ENCODE results near the gene CAMK2A.
"Not testable (repeated sequence)": the region's sequence is repeated elsewhere in the genome, so short reads cannot be mapped to it uniquely, and the experiment has no call there.

The CAMK2A gene

GRCh38 chr5:150253416-150254208, 36.0 kb downstream of the CAMK2A start:
- DNase-seq = no peak

GRCh38 chr5:150252489-150252888, 37.1 kb downstream of the CAMK2A start:
- DNase-seq = no peak

- no peak for DNase-seq
These were observed 38.1 kb downstream of the CAMK2A start for GRCh38 chr5:150251504-150251903.

GRCh38 chr5:150249744-150250143, 39.8 kb downstream of the CAMK2A start:
- DNase-seq = no peak

GRCh38 chr5:150248946-150249345, 40.6 kb downstream of the CAMK2A start:
- DNase-seq = no peak

GRCh38 chr5:150248493-150248892, 41.1 kb downstream of the CAMK2A start:
- not testable (repeated sequence) for DNase-seq

- no peak for DNase-seq
These were observed 41.8 kb downstream of the CAMK2A start for GRCh38 chr5:150247726-150248125.

- DNase-seq = no peak
These were observed 42.7 kb downstream of the CAMK2A start for GRCh38 chr5:150246835-150247234.

GRCh38 chr5:150246429-150246828, 43.1 kb downstream of the CAMK2A start:
- no peak for DNase-seq

- no peak for DNase-seq
These were observed 43.8 kb downstream of the CAMK2A start for GRCh38 chr5:150245808-150246207.

- DNase-seq = no peak
These were observed 44.3 kb downstream of the CAMK2A start for GRCh38 chr5:150245111-150245789.

- DNase-seq = no peak
These were observed 45.4 kb downstream of the CAMK2A start for GRCh38 chr5:150244209-150244608.

GRCh38 chr5:150243590-150243989, 46.0 kb downstream of the CAMK2A start:
- DNase-seq = no peak

- DNase-seq = no peak
These were observed 47.2 kb downstream of the CAMK2A start for GRCh38 chr5:150242251-150242894.

- no peak for DNase-seq
These were observed 48.0 kb downstream of the CAMK2A start for GRCh38 chr5:150241298-150242160.

GRCh38 chr5:150239794-150240122, 49.8 kb downstream of the CAMK2A start:
- DNase-seq = no peak

GRCh38 chr5:150239099-150239793, 50.3 kb downstream of the CAMK2A start:
- no peak for DNase-seq

GRCh38 chr5:150238646-150239045, 50.9 kb downstream of the CAMK2A start:
- DNase-seq = no peak

- DNase-seq = no peak
These were observed 52.4 kb downstream of the CAMK2A start for GRCh38 chr5:150236981-150237754.

- no peak for DNase-seq
These were observed 53.3 kb downstream of the CAMK2A start for GRCh38 chr5:150236313-150236712.

GRCh38 chr5:150235500-150235854, 54.1 kb downstream of the CAMK2A start:
- no peak for DNase-seq

Measured in AML-193 (cell line).